Left ventricle myocardium superior (tissue), 1 donor: ENCODE data around the gene IGF2BP2. TPM values are rescaled to one million over a fixed set of nuclear protein-coding genes. Genes with fewer than 3 reads are reported as not detected.
"Not testable (repeated sequence)": the region's sequence is repeated elsewhere in the genome, so short reads cannot be mapped to it uniquely, and the experiment has no call there.

ENCODE experiments used
- ATAC-seq: fragments of 200-7000 bp; cut with Tn5 transposase; one replicate; pipeline ENCODE4 v1.9.1; 2020; ENCODE audit warnings: mild to moderate bottlenecking, moderate library complexity
- DNase-seq: peaks from one replicate; pipeline ENCODE4 v3.0.0-alpha.2; 2020
- intact Hi-C: fragments of 100-400 bp; cut with micrococcal nuclease; formaldehyde crosslinking; loops from one replicate; pipeline ENCODE4 v1.11.0; 2022
- total RNA-seq: library from RNA; stranded (reverse); fragmentation: NEBNext Ultra II Directional; extraction: Animal tissue kit (Norgen Biotek cat#: 25700); gene quantifications from one replicate; pipeline ENCODE4 v1.2.1, GENCODE V29; 2021
- donor health status: DM: no; HTN: yes; CAD: no; lungs with severe emphysema.

Gene IGF2BP2
- total RNA-seq, 1 donor from 2014 or later: 16.7 TPM

- no peak for DNase-seq
- intact Hi-C loops: no loop called here
- ATAC-seq: no peak
Measured at GRCh38 chr3:185781759-185782158, 43.1 kb downstream of the IGF2BP2 start.

GRCh38 chr3:185779461-185779860 is 45.4 kb downstream of the IGF2BP2 start:
- intact Hi-C loops: no loop called here
- no peak for ATAC-seq

GRCh38 chr3:185778821-185779220 is 46.0 kb downstream of the IGF2BP2 start:
- intact Hi-C loops: no loop called here
- no peak for DNase-seq
- ATAC-seq: peak; percentile 69

More at GRCh38 chr3:185779461-185779860, 45.4 kb downstream of the IGF2BP2 start:
- no peak for DNase-seq

- intact Hi-C loops: no loop called here
- peak; percentile 38 for ATAC-seq
- no peak for DNase-seq
Measured at GRCh38 chr3:185778094-185778493, 46.7 kb downstream of the IGF2BP2 start.

- no peak for ATAC-seq
Measured at GRCh38 chr3:185770109-185770508, 54.7 kb downstream of the IGF2BP2 start.

GRCh38 chr3:185768578-185768982 is 56.3 kb downstream of the IGF2BP2 start:
- not testable (repeated sequence) for ATAC-seq, DNase-seq

More at GRCh38 chr3:185770109-185770508, 54.7 kb downstream of the IGF2BP2 start:
- DNase-seq: no peak
- intact Hi-C loops: no loop called here

GRCh38 chr3:185767002-185767688 is 57.7 kb downstream of the IGF2BP2 start:
- ATAC-seq (no peak), DNase-seq (no peak)
- intact Hi-C loops: no loop called here

More at GRCh38 chr3:185768578-185768982, 56.3 kb downstream of the IGF2BP2 start:
- intact Hi-C loops: not testable (repeated sequence)

- DNase-seq (no peak), ATAC-seq (no peak)
- intact Hi-C loops: no loop called here
Measured at GRCh38 chr3:185766329-185767001, 58.4 kb downstream of the IGF2BP2 start.

GRCh38 chr3:185764980-185765370 is 59.9 kb downstream of the IGF2BP2 start:
- DNase-seq (no peak), ATAC-seq (peak; percentile 22)
- intact Hi-C loops: no loop called here

GRCh38 chr3:185764163-185764979 is 60.5 kb downstream of the IGF2BP2 start:
- DNase-seq (no peak), ATAC-seq (peak; percentile 67)
- intact Hi-C loops: no loop called here

GRCh38 chr3:185763347-185764005 is 61.4 kb downstream of the IGF2BP2 start:
- DNase-seq (no peak), ATAC-seq (no peak)
- intact Hi-C loops: no loop called here

- peak; percentile 31 for ATAC-seq
- intact Hi-C loops: no loop called here
Measured at GRCh38 chr3:185760550-185760949, 64.3 kb downstream of the IGF2BP2 start.

GRCh38 chr3:185760088-185760487 is 64.8 kb downstream of the IGF2BP2 start:
- intact Hi-C loops: no loop called here
- DNase-seq: no peak
- ATAC-seq: no peak

More at GRCh38 chr3:185760550-185760949, 64.3 kb downstream of the IGF2BP2 start:
- no peak for DNase-seq

GRCh38 chr3:185759512-185759911 is 65.3 kb downstream of the IGF2BP2 start:
- ATAC-seq (no peak), DNase-seq (no peak)
- intact Hi-C loops: no loop called here

- ATAC-seq (no peak), DNase-seq (no peak)
- intact Hi-C loops: no loop called here
Measured at GRCh38 chr3:185758912-185759311, 65.9 kb downstream of the IGF2BP2 start.

- intact Hi-C loops: no loop called here
- DNase-seq (no peak), ATAC-seq (no peak)
Measured at GRCh38 chr3:185757176-185757575, 67.7 kb downstream of the IGF2BP2 start.

GRCh38 chr3:185756477-185756876 is 68.4 kb downstream of the IGF2BP2 start:
- intact Hi-C loops: no loop called here
- no peak for DNase-seq
- ATAC-seq: no peak

GRCh38 chr3:185754920-185755319 is 69.9 kb downstream of the IGF2BP2 start:
- no peak for DNase-seq
- intact Hi-C loops: no loop called here

GRCh38 chr3:185753354-185753753 is 71.5 kb downstream of the IGF2BP2 start:
- ATAC-seq: no peak
- intact Hi-C loops: no loop called here
- DNase-seq: no peak

More at GRCh38 chr3:185754920-185755319, 69.9 kb downstream of the IGF2BP2 start:
- ATAC-seq: no peak
